ENCODE data around the gene SPATA25.

- TF ChIP-seq REST (IDR thresholded peaks at IDR 0.05; ENCODE audit: borderline replicate concordance) (no peak), EZH2 (IDR thresholded peaks at IDR 0.05; ENCODE audit: borderline replicate concordance, insufficient read depth, low read length, poor library complexity, severe bottlenecking) (no peak), EP300 (conservative IDR thresholded peaks at IDR 0.05; ENCODE audit: poor library complexity, severe bottlenecking) (no peak), POLR2AphosphoS5 (IDR thresholded peaks at IDR 0.05) (no peak)
- TF ChIP-seq, protein P1, sequence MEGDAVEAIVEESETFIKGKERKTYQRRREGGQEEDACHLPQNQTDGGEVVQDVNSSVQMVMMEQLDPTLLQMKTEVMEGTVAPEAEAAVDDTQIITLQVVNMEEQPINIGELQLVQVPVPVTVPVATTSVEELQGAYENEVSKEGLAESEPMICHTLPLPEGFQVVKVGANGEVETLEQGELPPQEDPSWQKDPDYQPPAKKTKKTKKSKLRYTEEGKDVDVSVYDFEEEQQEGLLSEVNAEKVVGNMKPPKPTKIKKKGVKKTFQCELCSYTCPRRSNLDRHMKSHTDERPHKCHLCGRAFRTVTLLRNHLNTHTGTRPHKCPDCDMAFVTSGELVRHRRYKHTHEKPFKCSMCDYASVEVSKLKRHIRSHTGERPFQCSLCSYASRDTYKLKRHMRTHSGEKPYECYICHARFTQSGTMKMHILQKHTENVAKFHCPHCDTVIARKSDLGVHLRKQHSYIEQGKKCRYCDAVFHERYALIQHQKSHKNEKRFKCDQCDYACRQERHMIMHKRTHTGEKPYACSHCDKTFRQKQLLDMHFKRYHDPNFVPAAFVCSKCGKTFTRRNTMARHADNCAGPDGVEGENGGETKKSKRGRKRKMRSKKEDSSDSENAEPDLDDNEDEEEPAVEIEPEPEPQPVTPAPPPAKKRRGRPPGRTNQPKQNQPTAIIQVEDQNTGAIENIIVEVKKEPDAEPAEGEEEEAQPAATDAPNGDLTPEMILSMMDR (IDR thresholded peaks at IDR 0.05; ENCODE audit: poor library complexity, severe bottlenecking) = no peak
Measured at GRCh38 chr20:45850926-45851325, 36.5 kb downstream of the SPATA25 start.

All from neural cell (in vitro differentiated cells).